Measurements from ENCODE around the gene CD22. TPM values are rescaled to one million over a fixed set of nuclear protein-coding genes. Genes with fewer than 3 reads are reported as not detected.

The CD22 gene
- total and polyA plus RNA-seq, 7 donors, result 0.69 to 107 (median 3.2) TPM

- intact Hi-C loops (cut with DNase I), result no loop called here
- TF ChIP-seq POLR2AphosphoS5 (IDR thresholded peaks at IDR 0.05) (no peak), CTCF (IDR thresholded peaks at IDR 0.05) (no peak), POLR2A (IDR thresholded peaks at IDR 0.05) (no peak), EP300 (IDR thresholded peaks at IDR 0.05) (no peak)
- no peaks in the 10 kb centered on the region for H3K4me1 ChIP-seq
- 92 to 97% methylated on average over 2 of the region's 2 CpGs for WGBS, 2 donors
- no peak overlapping the region for H3K4me3 ChIP-seq
- no peak overlapping the region for H3K27ac ChIP-seq
- no peaks in the 10 kb centered on the region for H3K9me3 ChIP-seq
- no peaks in the 10 kb centered on the region for H3K36me3 ChIP-seq
- H3K27me3 ChIP-seq, result peaks cover 8 to 64% (median 30%) of the 10 kb centered on the region in 3 donors
- DNase-seq, result no peak
Measured at GRCh38 chr19:35297922-35298321, 31.1 kb upstream of the CD22 start.

- no peaks in the 10 kb centered on the region for H3K36me3 ChIP-seq
- H3K27me3 ChIP-seq, result peaks cover 8 to 58% (median 23%) of the 10 kb centered on the region in 3 donors
Measured at GRCh38 chr19:35298561-35298972, 30.4 kb upstream of the CD22 start.

GRCh38 chr19:35299523-35300338, 29.3 kb upstream of the CD22 start:
- no peak overlapping the region for H3K4me3 ChIP-seq
- H3K4me1 ChIP-seq, result no peaks in the 10 kb centered on the region
- 52 to 66% methylated on average over 55 of the region's 55 CpGs for WGBS, 2 donors
- intact Hi-C loops (cut with DNase I), result no loop called here
- no peak for DNase-seq
- H3K36me3 ChIP-seq, result no peaks in the 10 kb centered on the region
- no peaks in the 10 kb centered on the region for H3K9me3 ChIP-seq
- peaks cover 8 to 57% (median 19%) of the 10 kb centered on the region in 3 donors for H3K27me3 ChIP-seq
- no peak for TF ChIP-seq POLR2AphosphoS5 (IDR thresholded peaks at IDR 0.05)
- no peak for TF ChIP-seq EP300 (IDR thresholded peaks at IDR 0.05)
- no peak for TF ChIP-seq POLR2A (IDR thresholded peaks at IDR 0.05)
- no peak for TF ChIP-seq CTCF (IDR thresholded peaks at IDR 0.05)
- H3K27ac ChIP-seq, result no peak overlapping the region

More at GRCh38 chr19:35298561-35298972, 30.4 kb upstream of the CD22 start:
- Histone ChIP-seq H3K4me3 (no peak overlapping the region), H3K9me3 (no peaks in the 10 kb centered on the region), H3K4me1 (no peaks in the 10 kb centered on the region), H3K27ac (no peak overlapping the region)
- 92 to 95% methylated on average over 5 of the region's 5 CpGs for WGBS, 2 donors
- TF ChIP-seq CTCF (IDR thresholded peaks at IDR 0.05) (no peak), POLR2AphosphoS5 (IDR thresholded peaks at IDR 0.05) (no peak), EP300 (IDR thresholded peaks at IDR 0.05) (no peak), POLR2A (IDR thresholded peaks at IDR 0.05) (no peak)
- no peak for DNase-seq
- intact Hi-C loops (cut with DNase I), result no loop called here

GRCh38 chr19:35300339-35300649, 28.7 kb upstream of the CD22 start:
- H3K27me3 ChIP-seq, result peaks cover 8 to 58% (median 25%) of the 10 kb centered on the region in 3 donors
- no peaks in the 10 kb centered on the region for H3K36me3 ChIP-seq
- WGBS, 2 donors, result 78 to 79% methylated on average over 10 of the region's 10 CpGs
- H3K4me1 ChIP-seq, result no peaks in the 10 kb centered on the region
- TF ChIP-seq CTCF (IDR thresholded peaks at IDR 0.05) (no peak), POLR2A (IDR thresholded peaks at IDR 0.05) (no peak), POLR2AphosphoS5 (IDR thresholded peaks at IDR 0.05) (no peak), EP300 (IDR thresholded peaks at IDR 0.05) (no peak)
- intact Hi-C loops (cut with DNase I), result no loop called here
- H3K9me3 ChIP-seq, result no peaks in the 10 kb centered on the region
- no peak for DNase-seq
- H3K27ac ChIP-seq, result no peak overlapping the region
- H3K4me3 ChIP-seq, result no peak overlapping the region

All from sigmoid colon (tissue), 7 donors.